Measurements from ENCODE around the gene RAB3C. TPM values are rescaled to one million over a fixed set of nuclear protein-coding genes. Genes with fewer than 3 reads are reported as not detected.

The RAB3C gene
- total RNA-seq, 1 donor, result not detected

Other genes starting within 250 kb of the RAB3C start
- 219 and 297 TPM in 2 replicates for gene PLK2, start 123.0 kb upstream of the RAB3C start, total RNA-seq
- not detected in 2 replicates for gene GAPT, start 91.6 kb upstream of the RAB3C start, total RNA-seq